NCI-H226 (cell line): ENCODE results near the gene ILRUN.
"Not testable (repeated sequence)": the region's sequence is repeated elsewhere in the genome, so short reads cannot be mapped to it uniquely, and the experiment has no call there.

Source experiments
- DNase-seq: peaks from one replicate; pipeline ENCODE4 v3.0.0-alpha.2; 2015

Gene ILRUN

DNA sequence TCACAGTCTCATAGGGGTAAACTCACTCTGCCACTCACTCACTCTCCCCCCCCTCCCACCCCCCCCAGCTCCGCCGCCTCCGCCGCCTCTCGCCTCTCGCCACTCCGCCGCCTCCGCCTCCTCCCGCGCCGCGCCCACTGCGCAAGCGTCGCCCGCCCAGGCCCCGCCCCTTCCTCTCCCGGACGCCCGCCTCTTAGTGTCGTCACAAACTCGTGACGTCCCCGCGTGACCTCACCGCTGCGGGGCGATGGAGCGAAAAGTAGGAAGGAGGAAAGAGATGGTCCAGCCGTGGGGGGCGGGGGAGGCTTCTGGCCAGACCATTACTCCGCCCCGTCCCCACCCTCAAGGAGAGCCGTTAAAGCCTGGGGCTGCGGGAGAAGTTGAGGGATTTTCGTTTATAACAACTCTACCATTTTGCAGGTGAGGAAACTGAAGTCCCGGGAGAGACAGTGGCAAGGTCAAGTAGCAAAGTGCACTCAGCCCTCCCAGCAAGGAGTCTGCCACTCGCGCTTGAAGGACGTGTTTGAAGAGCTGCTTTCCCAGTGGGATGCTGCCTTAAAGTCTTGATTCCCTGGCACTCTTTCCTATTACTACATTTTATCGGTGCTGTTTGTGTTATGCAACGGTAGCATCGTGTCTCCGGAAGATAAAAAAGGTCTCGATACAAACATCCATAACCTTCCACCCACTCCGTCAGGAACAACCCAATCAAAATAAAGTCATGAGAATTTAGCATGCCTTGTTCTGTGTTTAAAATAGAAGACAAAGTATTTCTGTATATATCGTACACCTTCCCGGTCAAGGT lies at the start of gene ILRUN:
Gene ILRUN (minus strand): TSS at position 29 of the 805 bp plus-strand sequence. CDS start 164 bp downstream, outside the sequence.
- DNase-seq = peak; percentile 88

DNA sequence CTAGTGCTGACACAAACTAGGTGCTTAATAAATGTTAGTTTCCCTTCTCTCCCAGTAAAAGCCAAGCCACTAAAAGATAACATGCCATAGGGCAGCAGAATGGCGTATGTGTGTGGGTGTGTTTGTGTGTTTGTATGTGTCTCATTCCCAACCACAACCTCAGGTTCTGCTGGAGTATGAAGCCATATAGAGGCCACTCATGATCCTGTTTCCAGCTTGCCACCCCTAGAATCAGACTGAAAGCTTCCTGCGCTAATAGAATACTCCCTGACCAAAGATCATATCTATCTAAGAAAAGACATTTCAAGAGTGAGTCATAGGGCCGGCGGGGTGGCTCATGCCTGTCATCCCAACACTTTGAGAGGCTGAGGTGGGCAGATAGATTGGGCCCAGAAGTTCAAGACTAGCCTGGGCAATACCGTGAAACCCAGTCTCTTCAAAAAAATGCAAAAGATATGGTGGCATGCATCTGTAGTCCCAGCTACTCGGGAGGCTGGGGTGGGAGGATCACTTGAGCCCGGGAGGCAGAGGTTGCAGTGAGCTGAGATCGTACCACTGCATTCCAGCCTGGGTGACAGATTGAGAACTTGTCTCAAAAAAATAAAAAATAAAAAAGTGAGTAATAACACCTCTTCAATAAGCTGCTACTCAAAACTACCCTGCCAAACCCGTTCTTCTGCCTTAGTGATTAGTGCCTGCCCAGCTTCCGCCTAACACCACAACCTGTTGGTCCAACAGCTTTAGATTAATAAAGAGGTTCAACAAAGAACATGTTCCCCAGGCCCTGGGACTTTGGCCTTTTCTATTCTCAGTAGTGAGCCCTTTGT lies 48.9 kb upstream of the ILRUN start:
- DNase-seq = peak; percentile 57

DNA sequence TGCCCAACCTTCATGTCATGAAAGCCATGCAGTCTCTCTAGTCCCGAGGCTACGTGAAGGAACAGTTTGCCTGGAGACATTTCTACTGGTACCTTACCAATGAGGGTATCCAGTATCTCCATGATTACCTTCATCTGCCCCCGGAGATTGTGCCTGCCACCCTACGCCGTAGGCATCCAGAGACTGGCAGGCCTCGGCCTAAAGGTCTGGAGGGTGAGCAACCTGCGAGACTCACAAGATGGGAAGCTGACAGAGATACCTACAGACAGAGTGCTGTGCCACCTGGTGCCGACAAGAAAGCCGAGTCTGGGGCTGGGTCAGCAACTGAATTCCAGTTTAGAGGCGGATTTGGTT lies 47.7 kb upstream of the ILRUN start:
- not testable (repeated sequence) for DNase-seq

DNA sequence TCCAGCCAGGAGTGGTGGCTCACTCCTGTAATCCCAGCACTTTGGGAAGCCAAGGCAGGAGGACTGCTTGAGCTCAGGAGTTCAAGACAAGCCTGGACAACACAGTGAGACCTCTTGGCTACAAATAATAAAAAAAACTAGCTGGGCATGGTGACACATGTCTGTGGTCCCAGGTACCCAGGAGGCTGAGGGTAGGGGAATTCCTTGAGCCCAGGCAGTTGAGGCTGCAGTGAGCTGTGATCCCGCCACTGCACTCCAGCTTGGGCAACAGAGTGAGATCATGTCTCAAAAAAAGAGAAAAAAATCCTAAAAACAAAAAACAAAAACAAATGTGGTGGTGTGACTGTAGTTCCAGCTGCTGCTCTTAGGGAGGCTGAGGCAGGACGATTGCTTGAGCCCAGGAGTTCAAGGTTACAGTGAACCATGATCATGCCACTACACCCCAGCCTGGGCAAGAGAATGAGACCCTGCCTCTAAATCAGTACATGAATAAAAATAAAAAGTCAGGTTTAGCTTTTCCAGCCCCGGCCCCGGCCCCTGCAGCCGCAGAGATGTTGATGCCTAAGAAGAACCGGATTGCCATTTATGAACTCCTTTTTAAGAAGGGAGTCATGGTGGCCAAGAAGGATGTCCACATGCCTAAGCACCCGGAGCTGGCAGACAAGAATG lies 47.2 kb upstream of the ILRUN start:
- DNase-seq = no peak

DNA sequence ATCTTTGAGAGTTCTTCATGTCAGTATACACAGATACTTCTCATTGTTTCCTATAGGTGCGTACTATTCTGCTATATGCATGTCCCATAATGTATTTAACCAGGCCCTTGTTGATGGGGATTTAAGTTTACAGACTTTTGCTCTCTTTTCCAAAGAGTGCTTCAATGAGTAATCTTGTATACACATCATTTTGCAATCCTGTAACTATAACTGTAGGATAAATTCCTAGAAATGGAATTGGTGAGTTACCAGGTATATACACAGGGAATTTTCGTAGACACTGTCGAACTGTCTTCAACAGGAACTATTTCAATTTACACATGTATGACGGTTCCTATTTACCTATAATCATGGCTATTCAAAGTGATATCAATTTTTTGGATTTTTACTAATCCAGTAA lies 45.5 kb upstream of the ILRUN start:
- no peak for DNase-seq

DNA sequence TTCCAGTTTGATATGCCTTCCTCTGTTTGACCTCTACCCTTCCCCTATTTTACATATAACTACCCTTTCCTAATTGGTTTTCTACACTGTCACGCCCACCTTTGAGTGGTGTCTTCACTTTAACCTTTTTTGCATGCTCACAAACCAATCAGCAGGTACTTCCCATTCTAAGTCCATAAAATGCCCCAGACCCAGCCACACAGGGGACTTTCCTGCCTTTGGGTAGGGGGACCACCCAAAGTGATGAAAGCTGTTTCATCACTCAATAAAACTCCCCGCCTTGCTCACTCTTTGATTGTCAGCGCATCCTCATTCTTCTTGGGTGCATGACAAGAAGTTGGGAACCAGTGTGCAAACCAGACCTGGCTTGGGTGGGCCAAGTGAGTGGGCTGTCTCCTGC lies 40.3 kb upstream of the ILRUN start:
- DNase-seq = no peak

DNA sequence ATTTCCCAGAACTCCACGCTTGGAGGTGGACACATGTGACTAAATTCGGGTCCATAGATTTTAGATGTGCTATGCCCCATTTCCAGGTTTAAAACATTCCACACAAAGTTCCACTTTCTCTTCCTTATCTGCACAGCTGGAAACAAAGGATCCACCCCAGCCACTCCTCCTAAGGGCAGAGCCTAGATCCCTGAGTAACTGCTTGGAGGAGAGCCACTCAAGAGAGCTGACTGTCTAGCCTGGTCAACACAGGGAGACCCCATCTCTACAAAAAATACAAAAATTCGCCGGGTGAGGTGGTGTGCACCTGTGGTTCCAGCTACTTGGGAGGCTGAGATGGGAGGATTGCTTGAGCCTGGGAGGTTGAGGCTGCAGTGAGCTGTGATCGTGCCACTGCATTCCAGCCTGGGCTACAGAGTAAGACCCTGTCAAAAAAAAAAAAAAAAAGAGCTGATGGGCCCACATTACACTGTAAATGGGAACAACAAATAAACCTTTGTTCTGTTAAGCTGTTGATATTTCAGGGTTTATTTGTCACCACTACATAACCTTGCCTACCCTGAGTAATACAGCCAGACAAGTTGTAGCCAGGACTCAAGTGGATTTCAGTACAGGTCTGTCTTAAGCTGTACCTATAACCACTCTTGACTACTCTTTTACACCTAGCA lies 35.0 kb upstream of the ILRUN start:
- DNase-seq = no peak

DNA sequence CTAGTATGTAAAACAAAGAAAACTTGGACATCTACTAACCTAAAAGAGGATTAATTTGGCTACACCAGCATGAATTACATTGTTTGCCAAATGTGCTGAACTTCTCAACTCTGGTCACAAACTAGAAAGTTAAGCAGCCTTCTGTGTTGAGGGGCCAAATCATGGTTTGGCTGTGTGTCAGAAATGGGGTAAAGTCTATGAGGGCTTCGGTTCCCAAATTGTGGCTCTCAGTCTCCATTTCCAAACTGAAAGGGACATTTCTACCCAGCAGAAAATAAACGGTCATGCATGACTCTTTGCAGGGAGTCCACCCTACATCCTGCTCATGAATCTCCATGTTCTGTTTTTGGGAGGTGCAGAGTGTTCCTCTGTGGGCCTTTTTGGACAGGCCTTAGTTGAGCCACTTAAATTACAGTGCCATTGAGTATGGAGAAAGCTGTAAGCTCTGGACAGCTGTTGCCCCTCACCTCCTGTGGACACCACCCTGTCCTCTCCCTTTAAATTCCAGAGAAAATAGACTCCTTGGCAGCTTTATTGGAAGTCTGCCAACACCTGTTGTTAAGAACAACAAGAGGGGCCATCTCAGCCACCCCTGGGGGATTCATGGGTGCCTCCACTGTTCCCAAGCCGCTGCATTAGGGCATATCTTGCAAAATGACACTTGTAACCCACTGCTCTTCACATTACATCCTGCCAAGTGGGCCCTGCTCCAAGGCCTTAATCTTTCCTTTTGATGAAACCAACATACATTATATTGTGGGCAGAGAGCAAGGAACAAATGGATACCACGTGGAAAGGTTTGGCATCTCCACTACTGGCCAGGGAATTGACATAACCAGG lies 33.3 kb upstream of the ILRUN start:
- no peak for DNase-seq

- DNase-seq = no peak
These were observed 29.5 kb upstream of the ILRUN start for GRCh38 chr6:34726055-34726454.

GRCh38 chr6:34723203-34723602 lies 26.6 kb upstream of the ILRUN start:
- no peak for DNase-seq

GRCh38 chr6:34722451-34722850 lies 25.9 kb upstream of the ILRUN start:
- DNase-seq = no peak

GRCh38 chr6:34720160-34720559 lies 23.6 kb upstream of the ILRUN start:
- not testable (repeated sequence) for DNase-seq

DNA sequence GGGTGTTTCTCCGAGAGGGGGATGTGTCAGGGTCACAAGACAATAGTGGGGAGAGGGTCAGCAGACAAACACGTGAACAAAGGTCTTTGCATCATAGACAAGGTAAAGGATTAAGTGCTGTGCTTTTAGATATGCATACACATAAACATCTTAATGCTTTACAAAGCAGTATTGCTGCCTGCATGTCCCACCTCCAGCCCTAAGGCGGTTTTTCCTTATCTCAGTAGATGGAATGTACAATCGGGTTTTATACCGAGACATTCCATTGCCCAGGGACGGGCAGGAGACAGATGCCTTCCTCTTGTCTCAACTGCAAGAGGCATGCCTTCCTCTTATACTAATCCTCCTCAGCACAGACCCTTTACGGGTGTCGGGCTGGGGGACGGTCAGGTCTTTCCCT lies 23.1 kb upstream of the ILRUN start:
- not testable (repeated sequence) for DNase-seq

- no peak for DNase-seq
These were observed 22.4 kb upstream of the ILRUN start for GRCh38 chr6:34718976-34719375.

- no peak for DNase-seq
These were observed 20.9 kb upstream of the ILRUN start for GRCh38 chr6:34717466-34717865.

- DNase-seq = peak; percentile 46
These were observed 18.1 kb upstream of the ILRUN start for GRCh38 chr6:34714663-34715062.

GRCh38 chr6:34712881-34713280 lies 16.3 kb upstream of the ILRUN start:
- not testable (repeated sequence) for DNase-seq

DNA sequence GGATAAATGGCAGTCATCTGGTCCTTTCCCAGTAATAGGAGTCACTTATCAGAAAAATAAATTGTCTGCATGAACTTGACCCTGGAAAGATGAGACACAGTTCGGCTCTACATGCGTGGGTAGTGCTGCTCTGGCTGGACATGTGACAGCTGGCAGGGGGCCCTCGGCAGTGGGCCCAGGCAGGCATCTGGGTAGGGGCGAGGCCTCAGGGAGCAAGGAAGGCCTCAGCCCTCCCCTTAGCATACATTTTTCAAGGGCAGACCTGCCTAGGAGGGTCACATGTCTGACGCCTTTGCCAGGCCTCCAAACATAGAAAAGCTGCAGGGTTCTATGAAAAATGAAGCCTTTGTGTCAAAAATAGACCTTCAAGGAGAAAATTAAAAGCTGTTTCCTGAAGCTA lies 12.8 kb upstream of the ILRUN start:
- no peak for DNase-seq

- DNase-seq = no peak
These were observed 8.7 kb upstream of the ILRUN start for GRCh38 chr6:34705241-34705640.

DNA sequence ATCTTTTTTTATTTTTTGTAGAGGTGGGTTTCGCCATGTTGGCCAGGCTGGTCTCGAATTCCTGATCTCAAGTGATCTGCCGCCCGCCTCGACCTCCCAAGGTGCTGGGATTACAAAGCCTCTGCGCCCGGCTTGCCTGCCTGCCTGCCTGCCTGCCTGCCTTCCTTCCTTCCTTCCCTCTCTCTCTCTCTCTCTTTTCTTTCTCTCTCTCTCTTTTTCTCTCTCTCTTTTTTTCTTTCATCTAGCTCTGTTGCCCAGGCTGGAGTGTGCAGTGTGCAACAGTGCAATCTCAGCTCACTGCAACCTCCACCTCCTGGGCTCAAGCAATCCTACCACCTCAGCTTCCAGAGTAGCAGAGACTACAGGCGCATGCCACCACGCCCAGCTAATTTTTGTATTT lies 4.6 kb upstream of the ILRUN start:
- DNase-seq = no peak

- DNase-seq = no peak
These were observed 1.5 kb upstream of the ILRUN start for GRCh38 chr6:34697904-34698559.

DNA sequence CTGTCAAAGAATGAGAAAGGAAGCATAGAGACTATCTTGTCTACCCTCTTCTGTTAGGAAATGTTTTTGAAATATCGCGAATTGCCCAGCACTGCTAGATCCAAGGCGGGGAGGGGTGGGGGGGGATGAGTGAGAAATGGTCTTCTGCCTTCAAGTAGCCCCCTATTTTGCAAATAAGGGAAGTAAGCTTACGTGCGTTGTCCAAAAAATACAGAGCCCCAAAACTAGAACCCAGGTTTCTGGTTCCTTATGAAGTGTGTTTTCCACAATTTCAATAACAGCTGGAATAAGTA lies 923 bp upstream of the ILRUN start:
- DNase-seq = no peak
